Vagina (tissue), 2 donors: Measurements from ENCODE around the gene DTHD1.

Experiments
- CTCF ChIP-seq, 3 experiments: fragments of 450-650 bp in 2 of 3; fragments of 200-600 bp in 1 of 3; sonication (generic) in 1 of 3; IDR thresholded peaks; one replicate each; pipeline ENCODE4 v1.5.1; 2017 to 2019; ENCODE audit warnings: antibody characterized with exemption in 3 of 3, mild to moderate bottlenecking in 2 of 3, moderate library complexity in 2 of 3
- POLR2A ChIP-seq, 2 donors: fragments of 450-650 bp; IDR thresholded peaks; one replicate each; pipeline ENCODE4 v1.6.1; 2017; ENCODE audit warnings: antibody characterized with exemption in 2 of 2, mild to moderate bottlenecking in 2 of 2, moderate library complexity in 2 of 2

GRCh38 chr4:36264207-36264826 is 17.1 kb upstream of the DTHD1 start:
- TF ChIP-seq CTCF (IDR thresholded peaks at IDR 0.05): no peak
- TF ChIP-seq POLR2A (IDR thresholded peaks at IDR 0.05): no peak
